GM18526 (cell line): ENCODE measurements around the gene ZNF511.

ENCODE experiments used
- POLR2A ChIP-seq: IDR thresholded peaks from 3 replicates; pipeline ENCODE4 v1.6.1; 2011; ENCODE audit not compliant: insufficient read length; ENCODE audit errors: extremely low read depth

The ZNF511 gene

GRCh38 chr10:133271521-133272300, 37.0 kb upstream of the ZNF511 start:
- TF ChIP-seq POLR2A = no peak

- no peak for TF ChIP-seq POLR2A
Observed at GRCh38 chr10:133272301-133272963, 36.3 kb upstream of the ZNF511 start.

- no peak for TF ChIP-seq POLR2A
Observed at GRCh38 chr10:133272964-133273420, 35.7 kb upstream of the ZNF511 start.

GRCh38 chr10:133273534-133274143, 35.1 kb upstream of the ZNF511 start:
- TF ChIP-seq POLR2A = no peak

- peak; percentile 55 for TF ChIP-seq POLR2A
Observed at GRCh38 chr10:133274751-133275683, 33.7 kb upstream of the ZNF511 start.

GRCh38 chr10:133275684-133276092, 33.0 kb upstream of the ZNF511 start:
- peak; percentile 44 for TF ChIP-seq POLR2A

GRCh38 chr10:133276100-133276434, 32.6 kb upstream of the ZNF511 start:
- no peak for TF ChIP-seq POLR2A

- peak; percentile 83 for TF ChIP-seq POLR2A
Observed at GRCh38 chr10:133276435-133277201, 32.1 kb upstream of the ZNF511 start, which contains the start of gene ADAM8. ADAM8 (minus strand) TSS chr10:133276868; CDS start chr10:133276817, 51 bp downstream.

GRCh38 chr10:133277277-133277992, 31.3 kb upstream of the ZNF511 start:
- no peak for TF ChIP-seq POLR2A

GRCh38 chr10:133277993-133278576, 30.6 kb upstream of the ZNF511 start:
- no peak for TF ChIP-seq POLR2A

GRCh38 chr10:133278577-133279265, 30.0 kb upstream of the ZNF511 start:
- no peak for TF ChIP-seq POLR2A

GRCh38 chr10:133279326-133280226, 29.1 kb upstream of the ZNF511 start:
- TF ChIP-seq POLR2A = no peak
